Body of pancreas (tissue), 4 donors: ENCODE measurements around the gene GPR31.

Experiments used
- CTCF ChIP-seq, 7 experiments: fragments of 450-650 bp in 4 of 7; fragments of 200-600 bp in 3 of 7; sonication (generic) in 3 of 7; IDR thresholded peaks; one replicate each; pipeline ENCODE4 v1.5.1; 2016 to 2019; ENCODE audit warnings: antibody characterized with exemption in 7 of 7
- POLR2A ChIP-seq, 3 donors: fragments of 450-650 bp; IDR thresholded peaks; one replicate each; pipeline ENCODE4 v1.6.1; 2016; ENCODE audit warnings: antibody characterized with exemption in 3 of 3, mild to moderate bottlenecking in 2 of 3

- TF ChIP-seq CTCF (IDR thresholded peaks at IDR 0.05) = no peak
- no peak for TF ChIP-seq POLR2A (IDR thresholded peaks at IDR 0.05)
Measured at GRCh38 chr6:167121335-167121841, 36.4 kb downstream of the GPR31 start.
